HFFc6 (cell line): ENCODE data around the gene SLMAP. TPM values are rescaled to one million over a fixed set of nuclear protein-coding genes. Genes with fewer than 3 reads are reported as not detected.
"Not testable (repeated sequence)": the region's sequence is repeated elsewhere in the genome, so short reads cannot be mapped to it uniquely, and the experiment has no call there.

Experiments
- DNase-seq: peaks from one replicate; pipeline ENCODE4 v3.0.0-alpha.2; 2018
- H3K27ac Mint-ChIP-seq: 2 replicates; pipeline ENCODE4 v1.8.0; 2020; ENCODE audit warnings: mild to moderate bottlenecking, mixed read lengths
- H3K27me3 Mint-ChIP-seq: 2 replicates; pipeline ENCODE4 v1.8.0; 2021; ENCODE audit warnings: mild to moderate bottlenecking, moderate library complexity, mixed read lengths; ENCODE audit not compliant: insufficient read depth
- H3K36me3 Mint-ChIP-seq: 2 replicates; pipeline ENCODE4 v1.8.0; 2021; ENCODE audit warnings: low read depth, mixed read lengths
- H3K4me1 Mint-ChIP-seq: 2 replicates; pipeline ENCODE4 v1.8.0; 2020; ENCODE audit warnings: low read depth, mixed read lengths
- H3K4me3 Mint-ChIP-seq: 2 replicates; pipeline ENCODE4 v1.8.0; 2020; ENCODE audit warnings: mild to moderate bottlenecking, moderate library complexity, mixed read lengths
- H3K9me3 Mint-ChIP-seq: 2 replicates; pipeline ENCODE4 v1.8.0; 2020; ENCODE audit warnings: mild to moderate bottlenecking, mixed read lengths
- total RNA-seq, 6 experiments: library from RNA; stranded (reverse); fragmentation: NEBNext Ultra II Directional; extraction: Animal tissue kit (Norgen Biotek cat#: 25700); gene quantifications; 2 replicates in 1 of 6; 3 replicates in 5 of 6; pipeline ENCODE4 v1.2.3, GENCODE V29; 2021
- TF ChIP-seq, protein P1 (sequence below): fragments of 200-600 bp; sonication (generic); IDR thresholded peaks from 2 replicates; pipeline ENCODE4 v1.5.0; 2021; ENCODE audit warnings: antibody characterized with exemption, mild to moderate bottlenecking

The SLMAP gene
- total RNA-seq, 6 experiments from 2014 or later, result 51.1 to 54.8 (median 52.3) TPM

DNA sequence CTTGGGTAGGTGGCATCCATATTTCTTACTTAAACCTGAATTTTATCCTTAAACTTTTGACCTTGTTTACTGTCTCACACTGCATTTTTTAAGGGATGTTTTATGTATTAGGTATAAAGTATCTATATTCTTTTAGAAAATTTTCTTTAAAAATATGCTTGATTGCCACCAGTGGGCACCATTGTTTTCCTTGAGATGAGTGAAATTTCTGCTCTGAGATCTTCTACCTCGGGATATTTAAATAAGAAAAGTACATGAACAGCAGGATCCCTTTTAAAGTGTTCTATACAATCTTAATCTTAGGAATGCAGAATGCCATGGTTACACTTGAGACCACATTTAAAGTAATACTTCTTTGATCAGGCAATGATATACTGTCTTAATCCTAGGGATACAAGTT is 108.7 kb downstream of the SLMAP start:
- H3K4me3 Mint-ChIP-seq, result no peak overlapping the region
- DNase-seq, result no peak
- H3K9me3 Mint-ChIP-seq, result no peaks in the 10 kb centered on the region
- H3K36me3 Mint-ChIP-seq, result no peaks in the 10 kb centered on the region
- H3K27me3 Mint-ChIP-seq, result no peaks in the 10 kb centered on the region
- no peaks in the 10 kb centered on the region for H3K4me1 Mint-ChIP-seq
- H3K27ac Mint-ChIP-seq, result no peak overlapping the region
- TF ChIP-seq, protein P1, sequence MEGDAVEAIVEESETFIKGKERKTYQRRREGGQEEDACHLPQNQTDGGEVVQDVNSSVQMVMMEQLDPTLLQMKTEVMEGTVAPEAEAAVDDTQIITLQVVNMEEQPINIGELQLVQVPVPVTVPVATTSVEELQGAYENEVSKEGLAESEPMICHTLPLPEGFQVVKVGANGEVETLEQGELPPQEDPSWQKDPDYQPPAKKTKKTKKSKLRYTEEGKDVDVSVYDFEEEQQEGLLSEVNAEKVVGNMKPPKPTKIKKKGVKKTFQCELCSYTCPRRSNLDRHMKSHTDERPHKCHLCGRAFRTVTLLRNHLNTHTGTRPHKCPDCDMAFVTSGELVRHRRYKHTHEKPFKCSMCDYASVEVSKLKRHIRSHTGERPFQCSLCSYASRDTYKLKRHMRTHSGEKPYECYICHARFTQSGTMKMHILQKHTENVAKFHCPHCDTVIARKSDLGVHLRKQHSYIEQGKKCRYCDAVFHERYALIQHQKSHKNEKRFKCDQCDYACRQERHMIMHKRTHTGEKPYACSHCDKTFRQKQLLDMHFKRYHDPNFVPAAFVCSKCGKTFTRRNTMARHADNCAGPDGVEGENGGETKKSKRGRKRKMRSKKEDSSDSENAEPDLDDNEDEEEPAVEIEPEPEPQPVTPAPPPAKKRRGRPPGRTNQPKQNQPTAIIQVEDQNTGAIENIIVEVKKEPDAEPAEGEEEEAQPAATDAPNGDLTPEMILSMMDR, result peak; percentile 81

DNA sequence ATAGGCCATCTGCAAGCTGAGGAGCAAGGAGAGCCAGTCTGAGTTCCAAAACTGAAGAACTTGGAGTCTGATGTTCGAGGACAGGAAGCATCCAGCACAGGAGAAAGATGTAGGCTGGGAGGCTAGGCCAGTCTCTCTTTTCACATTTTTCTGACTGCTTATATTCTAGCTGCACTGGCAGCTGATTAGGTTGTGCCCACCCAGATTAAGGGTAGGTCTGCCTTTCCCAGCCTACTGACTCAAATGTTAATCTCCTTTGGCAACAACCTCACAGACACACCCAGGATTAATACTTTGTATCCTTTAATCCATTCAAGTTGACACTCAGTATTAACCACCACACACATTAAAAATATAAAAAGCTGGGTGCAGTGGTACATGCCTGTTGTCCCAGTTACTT is 113.0 kb downstream of the SLMAP start:
- not testable (repeated sequence) for H3K4me3 Mint-ChIP-seq, H3K36me3 Mint-ChIP-seq, H3K4me1 Mint-ChIP-seq, DNase-seq, H3K27ac Mint-ChIP-seq, H3K27me3 Mint-ChIP-seq, H3K9me3 Mint-ChIP-seq

DNA sequence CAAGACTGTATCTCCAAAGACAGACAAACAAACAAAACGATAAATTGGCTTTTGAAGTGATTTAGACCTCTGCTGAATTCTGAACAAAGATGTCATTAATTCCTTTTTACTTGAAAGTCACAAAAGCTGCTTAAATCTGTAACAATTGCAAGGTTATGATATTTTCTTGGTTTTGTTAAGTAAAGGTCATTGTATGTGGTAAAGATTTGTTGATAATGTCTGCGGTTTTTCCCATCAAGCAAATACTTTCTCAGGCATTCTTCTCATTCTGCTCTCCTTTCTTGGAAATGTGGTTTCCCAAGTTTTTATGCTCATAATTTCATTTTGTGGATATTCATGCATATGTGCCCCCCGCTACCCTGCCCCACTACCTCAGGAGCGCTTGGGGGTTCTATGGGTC is 116.5 kb downstream of the SLMAP start:
- no peak overlapping the region for H3K27ac Mint-ChIP-seq
- H3K4me1 Mint-ChIP-seq, result peaks cover 9% of the 10 kb centered on the region

DNA sequence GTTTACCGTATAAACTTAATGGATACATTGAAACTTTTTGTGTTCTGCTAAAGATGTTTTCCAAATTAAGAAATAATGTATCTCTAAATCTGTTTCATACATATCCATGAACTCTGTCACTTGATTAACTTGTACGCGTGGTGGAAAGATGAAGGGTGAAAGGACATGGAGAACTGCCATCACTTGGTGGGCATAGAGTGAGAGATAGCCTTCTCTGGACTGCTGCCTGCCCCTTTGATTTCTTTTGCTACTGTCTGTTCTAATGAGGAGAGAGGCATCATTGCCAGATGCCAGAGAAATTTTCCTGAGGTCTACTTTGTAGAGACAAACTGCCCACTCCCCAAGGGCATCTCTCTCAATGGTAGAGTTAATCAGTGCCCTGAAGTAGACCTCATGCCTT is 120.5 kb downstream of the SLMAP start:
- Mint-ChIP-seq H3K36me3 (peaks cover 3% of the 10 kb centered on the region; the same call in 1 of the 2 replicates), H3K4me3 (no peak overlapping the region), H3K9me3 (no peaks in the 10 kb centered on the region), H3K27me3 (no peaks in the 10 kb centered on the region), H3K4me1 (peaks cover 9% of the 10 kb centered on the region), H3K27ac (peak overlapping the region; percentile 4; the same call in 1 of the 2 replicates)
- TF ChIP-seq, protein P1, result no peak
- DNase-seq, result no peak

More for the DNA sequence above, 116.5 kb downstream of the SLMAP start:
- TF ChIP-seq, protein P1, result no peak
- Mint-ChIP-seq H3K36me3 (no peaks in the 10 kb centered on the region), H3K4me3 (no peak overlapping the region), H3K27me3 (no peaks in the 10 kb centered on the region), H3K9me3 (no peaks in the 10 kb centered on the region)
- no peak for DNase-seq

DNA sequence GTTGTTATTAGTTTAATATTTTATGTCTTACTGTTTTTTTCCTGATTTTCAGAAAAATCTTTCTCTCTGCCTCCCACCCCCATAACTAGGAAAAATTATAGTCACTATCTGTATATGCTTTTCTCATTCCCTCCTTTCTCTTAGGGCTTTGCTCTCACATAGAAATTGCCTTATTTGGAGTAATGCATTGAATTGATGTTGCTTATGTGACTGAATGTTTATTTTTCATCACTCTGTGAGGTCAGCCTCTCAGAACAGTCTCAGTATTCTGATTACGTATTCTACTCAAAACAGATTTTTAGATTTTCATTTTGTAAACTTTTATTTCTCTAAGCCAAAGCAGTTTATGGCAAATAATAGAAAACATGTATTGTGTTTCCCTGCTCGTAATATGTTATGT is 121.0 kb downstream of the SLMAP start:
- H3K27me3 Mint-ChIP-seq, result no peaks in the 10 kb centered on the region
- peaks cover 9% of the 10 kb centered on the region for H3K4me1 Mint-ChIP-seq
- peak overlapping the region; percentile 4; the same call in 1 of the 2 replicates for H3K27ac Mint-ChIP-seq
- H3K9me3 Mint-ChIP-seq, result no peaks in the 10 kb centered on the region
- H3K36me3 Mint-ChIP-seq, result peaks cover 3% of the 10 kb centered on the region; the same call in 1 of the 2 replicates
- no peak overlapping the region for H3K4me3 Mint-ChIP-seq
- TF ChIP-seq, protein P1, result no peak
- no peak for DNase-seq

DNA sequence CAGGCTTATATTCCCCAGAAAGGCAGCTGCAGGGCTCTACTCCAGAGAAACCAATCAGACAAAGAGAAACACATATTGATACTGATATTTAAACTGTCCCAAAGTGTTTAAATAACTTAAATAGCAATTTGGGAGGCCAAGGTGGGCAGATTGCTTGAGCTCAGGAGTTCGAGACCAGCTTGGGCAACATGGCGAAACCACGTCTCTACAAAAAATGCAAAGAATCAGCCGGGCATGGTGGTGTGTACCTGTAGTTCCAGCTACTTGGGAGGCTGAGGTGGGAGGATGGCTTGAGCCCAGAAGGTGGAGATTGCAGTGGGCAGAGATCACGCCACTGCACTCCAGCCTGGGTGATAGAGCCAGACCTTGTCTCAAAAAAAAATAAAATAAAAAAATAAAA is 128.3 kb downstream of the SLMAP start:
- H3K27me3 Mint-ChIP-seq, H3K9me3 Mint-ChIP-seq, H3K4me3 Mint-ChIP-seq, H3K4me1 Mint-ChIP-seq, H3K27ac Mint-ChIP-seq, DNase-seq: not testable (repeated sequence)
- peaks cover 22% of the 10 kb centered on the region for H3K36me3 Mint-ChIP-seq

DNA sequence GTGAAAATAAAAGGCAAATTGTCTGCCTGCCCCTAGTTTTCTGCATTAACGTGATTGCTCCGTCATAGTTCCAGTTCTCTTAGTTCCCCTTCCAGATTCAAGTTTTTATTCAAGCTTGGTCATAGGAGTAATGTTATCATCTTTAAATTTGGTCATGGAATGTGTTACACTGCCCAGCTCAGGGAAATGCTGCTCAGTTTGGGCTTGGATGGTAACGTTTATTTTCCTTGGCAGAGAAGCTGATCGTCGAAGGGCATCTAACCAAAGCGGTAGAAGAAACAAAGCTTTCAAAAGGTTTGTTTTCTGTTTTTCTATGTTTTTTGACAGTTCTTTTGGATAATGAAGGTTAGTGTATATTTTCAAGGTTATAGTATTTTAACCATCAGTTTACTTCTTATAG is 133.7 kb downstream of the SLMAP start:
- H3K27me3 Mint-ChIP-seq, result peaks cover 2% of the 10 kb centered on the region; the same call in 1 of the 2 replicates
- TF ChIP-seq, protein P1, result no peak
- no peak overlapping the region for H3K27ac Mint-ChIP-seq
- H3K4me3 Mint-ChIP-seq, result no peak overlapping the region
- H3K4me1 Mint-ChIP-seq, result peaks cover 5% of the 10 kb centered on the region; the same call in 1 of the 2 replicates
- H3K36me3 Mint-ChIP-seq, result peaks cover 23% of the 10 kb centered on the region
- no peak for DNase-seq
- no peaks in the 10 kb centered on the region for H3K9me3 Mint-ChIP-seq
